HCT116 (cell line): ENCODE results near the gene RIBC2. TPM values are rescaled to one million over a fixed set of nuclear protein-coding genes. Genes with fewer than 3 reads are reported as not detected.

Source experiments
- ATAC-seq: fragments of 200-7000 bp; cut with Tn5 transposase; 2 replicates; pipeline ENCODE4 v1.9.1; 2020; ENCODE audit warnings: mild to moderate bottlenecking, moderate library complexity
- BruUV-seq: library from RNA; stranded (reverse); fragments of 400-500 nt; replicated peaks from 2 replicates; lab custom pipeline; 2021; lab: Mats Ljungman, UMichigan
- CTCF ChIA-PET: fragments of 300-600 bp; sonication (Branson Sonifier 250); formaldehyde crosslinking; loops from one replicate; lab custom pipeline; 2021; ENCODE audit warnings: antibody characterized with exemption; lab: Charles Lee
- POLR2A ChIA-PET: fragments of 300-600, 350-600 bp; sonication (Branson Sonifier 250); formaldehyde crosslinking; loops from one replicate; lab custom pipeline; 2021; ENCODE audit warnings: antibody characterized with exemption; lab: Charles Lee
- RAD21 ChIA-PET, 2 experiments: fragments of 300-600 bp; sonication (Branson Sonifier 250); formaldehyde crosslinking; loops; one replicate each; lab custom pipeline; 2023; ENCODE audit warnings: low total read pairs in 2 of 2; ENCODE audit not compliant: uncharacterized antibody in 2 of 2, unreplicated experiment in 2 of 2, low non-redundant PET in 1 of 2; lab: Charles Lee
- DNase-seq: peaks from one replicate; pipeline ENCODE4 v3.0.0-alpha.2; 2010; ENCODE audit warnings: low read depth, low spot score
- H2AFZ ChIP-seq: fragments of 200-600 bp; shearing (Covaris generic), sonication (generic); 2 replicates; pipeline ENCODE4 v1.6.1; 2017; ENCODE audit warnings: low read depth, mixed run types, mixed read lengths, antibody characterized with exemption, low read length; ENCODE audit not compliant: poor library complexity, severe bottlenecking
- H3K27ac ChIP-seq: 2 replicates; pipeline ENCODE4 v1.5.1; 2012; ENCODE audit warnings: low read depth, low read length
- H3K27me3 ChIP-seq: fragments of 200-600 bp; sonication (generic); 2 replicates; pipeline ENCODE4 v1.6.1; 2016; ENCODE audit warnings: mixed run types, low read length, mixed read lengths; ENCODE audit not compliant: insufficient read depth
- H3K36me3 ChIP-seq, 2 experiments: fragments of 200-500 bp in 1 of 2; fragments of 200-600 bp in 1 of 2; sonication (Bioruptor generic) in 1 of 2; sonication (generic) in 1 of 2; 2 replicates each; pipeline versions ENCODE4 v1.5.1 to v1.6.1; 2014 to 2016; ENCODE audit warnings: low read length in 2 of 2, inconsistent platforms in 1 of 2, mixed read lengths in 1 of 2, mixed run types in 1 of 2; ENCODE audit not compliant: insufficient read depth in 2 of 2, control insufficient read depth in 1 of 2
- H3K4me1 ChIP-seq, 2 experiments: fragments of 200-600 bp in 1 of 2; sonication (generic) in 1 of 2; 2 replicates each; pipeline versions ENCODE4 v1.5.1 to v1.6.1; 2012 to 2017; ENCODE audit warnings: low read length in 2 of 2, inconsistent platforms in 1 of 2, mild to moderate bottlenecking in 1 of 2, mixed read lengths in 1 of 2, mixed run types in 1 of 2, moderate library complexity in 1 of 2; ENCODE audit not compliant: insufficient read depth in 2 of 2, control insufficient read depth in 1 of 2
- H3K4me2 ChIP-seq: fragments of 200-600 bp; sonication (generic); 2 replicates; pipeline ENCODE4 v1.6.1; 2017; ENCODE audit warnings: mixed run types, low read length, mixed read lengths
- H3K4me3 ChIP-seq, 2 experiments: fragments of 200-600 bp in 1 of 2; sonication (generic) in 1 of 2; replicated peaks in 1 of 2; 2 replicates each; pipeline ENCODE4 v1.5.1; 2011 to 2016; ENCODE audit warnings: low read length in 2 of 2, control low read depth in 1 of 2, low read depth in 1 of 2, mild to moderate bottlenecking in 1 of 2, mixed read lengths in 1 of 2, mixed run types in 1 of 2
- H3K79me2 ChIP-seq: fragments of 200-600 bp; sonication (generic); 2 replicates; pipeline ENCODE4 v1.6.1; 2017; ENCODE audit warnings: mild to moderate bottlenecking, mixed run types, low read length, moderate library complexity, mixed read lengths; ENCODE audit not compliant: insufficient read depth
- H3K9ac ChIP-seq: fragments of 200-600 bp; sonication (generic); 2 replicates; pipeline ENCODE4 v1.6.1; 2016; ENCODE audit warnings: low read length, mixed read lengths
- H3K9me2 ChIP-seq: fragments of 200-600 bp; sonication (generic), shearing (Covaris generic); 2 replicates; pipeline ENCODE4 v1.6.1; 2017; ENCODE audit warnings: mixed run types, mild to moderate bottlenecking, moderate library complexity; ENCODE audit not compliant: insufficient read depth
- H3K9me3 ChIP-seq, 2 experiments: fragments of 200-500 bp in 1 of 2; fragments of 200-600 bp in 1 of 2; sonication (Bioruptor generic) in 1 of 2; sonication (generic) in 1 of 2; 2 replicates each; pipeline ENCODE4 v1.6.1; 2014 to 2017; ENCODE audit warnings: low read length in 2 of 2, mixed read lengths in 2 of 2, inconsistent platforms in 1 of 2, low read depth in 1 of 2, mild to moderate bottlenecking in 1 of 2, mixed run types in 1 of 2, moderate library complexity in 1 of 2; ENCODE audit not compliant: control insufficient read depth in 1 of 2, insufficient read depth in 1 of 2
- H4K20me1 ChIP-seq: fragments of 200-600 bp; sonication (generic), shearing (Covaris generic); 2 replicates; pipeline ENCODE4 v1.6.1; 2017; ENCODE audit warnings: mixed run types, mild to moderate bottlenecking, moderate library complexity; ENCODE audit not compliant: insufficient read depth
- ATF3 ChIP-seq: IDR thresholded peaks from 2 replicates; pipeline ENCODE4 v1.6.1; 2012
- CTCF ChIP-seq, 3 experiments: fragments of 200-600 bp in 1 of 3; sonication (generic) in 1 of 3; IDR thresholded peaks in 2 of 3; conservative IDR thresholded peaks in 1 of 3; 2 replicates each; pipeline ENCODE4 v1.5.1; 2012 to 2017; ENCODE audit warnings: low read depth in 2 of 3, low read length in 2 of 3, antibody characterized with exemption in 1 of 3, borderline replicate concordance in 1 of 3, control low read depth in 1 of 3, mild to moderate bottlenecking in 1 of 3, mixed read lengths in 1 of 3, mixed run types in 1 of 3, moderate library complexity in 1 of 3; ENCODE audit not compliant: insufficient read depth in 1 of 3
- EGR1 ChIP-seq: IDR thresholded peaks from 2 replicates; pipeline ENCODE4 v1.6.1; 2012; ENCODE audit warnings: low read depth
- EZH2 ChIP-seq: fragments of 200-600 bp; sonication (generic); IDR thresholded peaks from 2 replicates; pipeline ENCODE4 v1.6.1; 2017; ENCODE audit warnings: antibody characterized with exemption, mixed run types
- EZH2phosphoT487 ChIP-seq: fragments of 200-600 bp; IDR thresholded peaks from 2 replicates; pipeline ENCODE4 v1.6.1; 2018; ENCODE audit warnings: antibody characterized with exemption, borderline replicate concordance
- FOSL1 ChIP-seq: IDR thresholded peaks from 2 replicates; pipeline ENCODE4 v1.6.1; 2012; ENCODE audit warnings: low read depth
- JUND ChIP-seq: IDR thresholded peaks from 2 replicates; pipeline ENCODE4 v1.6.1; 2012
- MAX ChIP-seq: IDR thresholded peaks from 2 replicates; pipeline ENCODE4 v1.6.1; 2012
- RAD21 ChIP-seq: IDR thresholded peaks from 2 replicates; pipeline ENCODE4 v1.6.1; 2012; ENCODE audit warnings: low read depth, mild to moderate bottlenecking
- SP1 ChIP-seq: IDR thresholded peaks from 2 replicates; pipeline ENCODE4 v1.6.1; 2012; ENCODE audit warnings: low read depth
- ZNF274 ChIP-seq: fragments of 200-500 bp; sonication (Bioruptor generic); IDR thresholded peaks from 2 replicates; pipeline ENCODE4 v1.6.1; 2014; ENCODE audit warnings: mild to moderate bottlenecking, low read depth, low read length, inconsistent platforms
- intact Hi-C: fragments of 100-400 bp; cut with micrococcal nuclease; formaldehyde crosslinking; loops from 2 replicates; pipeline ENCODE4 v1.10.0; 2022
- total RNA-seq: library from RNA; stranded (reverse); gene quantifications from one replicate; pipeline ENCODE4 v1.2.1, GENCODE V29; 2021; ENCODE audit not compliant: unreplicated experiment
- TF ChIP-seq, protein P1 (sequence below): IDR thresholded peaks from 2 replicates; pipeline ENCODE4 v1.6.1; 2011; ENCODE audit warnings: mild to moderate bottlenecking, low read length, moderate library complexity; ENCODE audit not compliant: insufficient replicate concordance; ENCODE audit errors: extremely low read depth

RIBC2 gene
- total RNA-seq, 1 experiment from 2014 or later = 8.3 TPM

GRCh38 chr22:45424241-45424731 lies 10.8 kb downstream of the RIBC2 start:
- Histone ChIP-seq H3K27ac (no peak overlapping the region), H3K36me3 (no peaks in the 10 kb centered on the region), H3K9me2 (no peaks in the 10 kb centered on the region), H3K4me1 (no peaks in the 10 kb centered on the region), H3K4me2 (no peak overlapping the region), H4K20me1 (no peaks in the 10 kb centered on the region), H3K4me3 (no peak overlapping the region), H3K9me3 (no peaks in the 10 kb centered on the region), H3K9ac (no peak overlapping the region), H3K79me2 (no peaks in the 10 kb centered on the region), H3K27me3 (no peaks in the 10 kb centered on the region), H2AFZ (no peak overlapping the region)
- ChIA-PET POLR2A (no interaction called here), RAD21 (no interaction called here), CTCF (no interaction called here)
- BruUV-seq = no TSS peak
- DNase-seq (no peak), ATAC-seq (no peak)
- intact Hi-C loops = no loop called here
- no peak for TF ChIP-seq FOSL1
- TF ChIP-seq SP1 = no peak
- no peak for TF ChIP-seq EGR1
- TF ChIP-seq RAD21 = no peak
- no peak for TF ChIP-seq ATF3
- TF ChIP-seq ZNF274 = no peak
- TF ChIP-seq CTCF (IDR thresholded peaks at IDR 0.05 in 2 of 3, conservative IDR thresholded peaks at IDR 0.05 in 1 of 3; ENCODE audit: borderline replicate concordance in 1 of 3, insufficient read depth in 1 of 3, low read depth in 2 of 3, low read length in 2 of 3) = no peak
- TF ChIP-seq, protein P1, sequence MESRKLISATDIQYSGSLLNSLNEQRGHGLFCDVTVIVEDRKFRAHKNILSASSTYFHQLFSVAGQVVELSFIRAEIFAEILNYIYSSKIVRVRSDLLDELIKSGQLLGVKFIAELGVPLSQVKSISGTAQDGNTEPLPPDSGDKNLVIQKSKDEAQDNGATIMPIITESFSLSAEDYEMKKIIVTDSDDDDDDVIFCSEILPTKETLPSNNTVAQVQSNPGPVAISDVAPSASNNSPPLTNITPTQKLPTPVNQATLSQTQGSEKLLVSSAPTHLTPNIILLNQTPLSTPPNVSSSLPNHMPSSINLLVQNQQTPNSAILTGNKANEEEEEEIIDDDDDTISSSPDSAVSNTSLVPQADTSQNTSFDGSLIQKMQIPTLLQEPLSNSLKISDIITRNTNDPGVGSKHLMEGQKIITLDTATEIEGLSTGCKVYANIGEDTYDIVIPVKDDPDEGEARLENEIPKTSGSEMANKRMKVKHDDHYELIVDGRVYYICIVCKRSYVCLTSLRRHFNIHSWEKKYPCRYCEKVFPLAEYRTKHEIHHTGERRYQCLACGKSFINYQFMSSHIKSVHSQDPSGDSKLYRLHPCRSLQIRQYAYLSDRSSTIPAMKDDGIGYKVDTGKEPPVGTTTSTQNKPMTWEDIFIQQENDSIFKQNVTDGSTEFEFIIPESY = no peak
- TF ChIP-seq MAX = no peak
- TF ChIP-seq EZH2 = no peak
- no peak for TF ChIP-seq JUND
- no peak for TF ChIP-seq EZH2phosphoT487
